ENCODE results near the gene FBXL3. TPM values are rescaled to one million over a fixed set of nuclear protein-coding genes. Genes with fewer than 3 reads are reported as not detected.

Gene FBXL3
- total RNA-seq, 1 experiment from 2014 or later = 39.1 TPM

GRCh38 chr13:77038907-77039480 lies 12.0 kb upstream of the FBXL3 start:
- Histone ChIP-seq H4K20me1 (ENCODE audit: low read length) (no peaks in the 10 kb centered on the region), H3K9me2 (replicated peaks; ENCODE audit: low read length) (no peaks in the 10 kb centered on the region), H3K9ac (ENCODE audit: low read length) (no peak overlapping the region), H2AFZ (ENCODE audit: low read length) (no peak overlapping the region), H3K27me3 (ENCODE audit: low read length) (no peaks in the 10 kb centered on the region), H3K79me2 (ENCODE audit: low read length) (no peaks in the 10 kb centered on the region), H3K27ac (ENCODE audit: low read length) (no peak overlapping the region), H3K36me3 (ENCODE audit: low read depth, low read length) (no peaks in the 10 kb centered on the region), H3K4me1 (ENCODE audit: insufficient read depth, low read length) (peaks cover 14% of the 10 kb centered on the region), H3K4me3 (ENCODE audit: low read length) (no peak overlapping the region), H3F3A (ENCODE audit: low read length, unreplicated experiment) (no peaks in the 10 kb centered on the region), H3K9me3 (ENCODE audit: low read length) (no peaks in the 10 kb centered on the region), H3K4me2 (ENCODE audit: low read length) (no peak overlapping the region)
- BruUV-seq (replicated peaks) = no TSS peak
- ChIA-PET POLR2A (ENCODE audit: unreplicated experiment) (no interaction called here), CTCF (no interaction called here)
- no peak for TF ChIP-seq EZH2 (IDR thresholded peaks at IDR 0.05; ENCODE audit: low read length, unreplicated experiment)
- no peak for TF ChIP-seq EZH2phosphoT487 (IDR thresholded peaks at IDR 0.05; ENCODE audit: borderline replicate concordance, low read length)
- no peak for TF ChIP-seq CTCF (conservative IDR thresholded peaks at IDR 0.05; ENCODE audit: low read depth, low read length)
- no peak for DNase-seq
- intact Hi-C loops (cut with micrococcal nuclease) = no loop called here
- no peak for ATAC-seq

- Histone ChIP-seq H3K9me3 (ENCODE audit: low read length) (no peaks in the 10 kb centered on the region), H4K20me1 (ENCODE audit: low read length) (no peaks in the 10 kb centered on the region), H3F3A (ENCODE audit: low read length, unreplicated experiment) (no peaks in the 10 kb centered on the region), H3K9me2 (replicated peaks; ENCODE audit: low read length) (no peaks in the 10 kb centered on the region), H3K27me3 (ENCODE audit: low read length) (no peaks in the 10 kb centered on the region), H3K27ac (ENCODE audit: low read length) (no peak overlapping the region), H3K4me2 (ENCODE audit: low read length) (no peak overlapping the region), H3K9ac (ENCODE audit: low read length) (no peak overlapping the region), H2AFZ (ENCODE audit: low read length) (no peak overlapping the region), H3K79me2 (ENCODE audit: low read length) (no peaks in the 10 kb centered on the region), H3K4me3 (ENCODE audit: low read length) (no peak overlapping the region), H3K36me3 (ENCODE audit: low read depth, low read length) (no peaks in the 10 kb centered on the region), H3K4me1 (ENCODE audit: insufficient read depth, low read length) (peaks cover 18% of the 10 kb centered on the region)
- no peak for TF ChIP-seq CTCF (conservative IDR thresholded peaks at IDR 0.05; ENCODE audit: low read depth, low read length)
- no peak for TF ChIP-seq EZH2 (IDR thresholded peaks at IDR 0.05; ENCODE audit: low read length, unreplicated experiment)
- TF ChIP-seq EZH2phosphoT487 (IDR thresholded peaks at IDR 0.05; ENCODE audit: borderline replicate concordance, low read length) = no peak
- intact Hi-C loops (cut with micrococcal nuclease) = no loop called here
- no TSS peak for BruUV-seq (replicated peaks)
- POLR2A ChIA-PET (ENCODE audit: unreplicated experiment) = no interaction called here
- CTCF ChIA-PET = no interaction called here
- DNase-seq (no peak), ATAC-seq (no peak)
These were observed 9.3 kb upstream of the FBXL3 start for GRCh38 chr13:77036279-77036678.

- ATAC-seq = peak; percentile 85
These were observed 7.9 kb upstream of the FBXL3 start for GRCh38 chr13:77034881-77035280.

More at GRCh38 chr13:77034881-77035280, 7.9 kb upstream of the FBXL3 start:
- Histone ChIP-seq H3K9me2 (replicated peaks; ENCODE audit: low read length) (no peaks in the 10 kb centered on the region), H3K27ac (ENCODE audit: low read length) (peak overlapping the region; percentile 88), H2AFZ (ENCODE audit: low read length) (no peak overlapping the region; the same call in 1 of the 2 replicates), H3F3A (ENCODE audit: low read length, unreplicated experiment) (no peaks in the 10 kb centered on the region), H3K36me3 (ENCODE audit: low read depth, low read length) (no peaks in the 10 kb centered on the region), H3K4me2 (ENCODE audit: low read length) (peak overlapping the region; percentile 59), H3K4me1 (ENCODE audit: insufficient read depth, low read length) (peaks cover 19% of the 10 kb centered on the region), H3K27me3 (ENCODE audit: low read length) (no peaks in the 10 kb centered on the region), H3K4me3 (ENCODE audit: low read length) (no peak overlapping the region), H3K9me3 (ENCODE audit: low read length) (no peaks in the 10 kb centered on the region), H4K20me1 (ENCODE audit: low read length) (no peaks in the 10 kb centered on the region), H3K9ac (ENCODE audit: low read length) (peak overlapping the region; percentile 44; the same call in 1 of the 2 replicates), H3K79me2 (ENCODE audit: low read length) (no peaks in the 10 kb centered on the region)
- DNase-seq = peak; percentile 77
- CTCF ChIA-PET = no interaction called here
- TF ChIP-seq EZH2 (IDR thresholded peaks at IDR 0.05; ENCODE audit: low read length, unreplicated experiment) = no peak
- no peak for TF ChIP-seq CTCF (conservative IDR thresholded peaks at IDR 0.05; ENCODE audit: low read depth, low read length)
- TF ChIP-seq EZH2phosphoT487 (IDR thresholded peaks at IDR 0.05; ENCODE audit: borderline replicate concordance, low read length) = no peak
- intact Hi-C loops (cut with micrococcal nuclease) = no loop called here
- BruUV-seq (replicated peaks) = no TSS peak
- POLR2A ChIA-PET (ENCODE audit: unreplicated experiment) = no interaction called here
